Measurements from ENCODE around the gene GPR32.
"Not testable (repeated sequence)": the region's sequence is repeated elsewhere in the genome, so short reads cannot be mapped to it uniquely, and the experiment has no call there.

DNA sequence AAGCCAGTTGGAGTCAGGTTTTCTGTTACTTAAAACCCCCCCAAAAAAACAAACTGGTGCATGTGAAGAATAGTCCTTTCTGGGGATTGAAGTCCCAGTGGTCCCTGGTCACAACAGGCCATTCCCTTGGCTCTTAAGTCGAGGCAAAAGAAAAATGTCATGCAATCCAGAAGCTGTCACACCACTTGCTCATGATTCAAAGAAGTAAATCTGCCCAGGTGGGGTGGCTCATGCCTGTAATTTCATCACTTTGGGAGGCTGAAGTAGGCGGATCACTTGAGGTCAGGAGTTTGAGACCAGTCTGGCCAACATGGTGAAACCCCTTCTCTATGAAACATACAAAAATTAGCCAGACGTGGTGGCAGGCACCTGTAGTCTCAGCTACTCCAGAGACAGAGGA lies 8.8 kb upstream of the GPR32 start:
- TF ChIP-seq CTCF, POLR2A (IDR thresholded peaks at IDR 0.05): not testable (repeated sequence)

Measured in Peyer's patch (tissue), 4 donors.